ENCODE results near the gene C6orf120. TPM values are rescaled to one million over a fixed set of nuclear protein-coding genes. Genes with fewer than 3 reads are reported as not detected.
A peak's percentile ranks its signal among the peaks of the same experiment; 100 is the strongest.

Gene C6orf120
- total and polyA plus RNA-seq, 9 of the 15 experiments (the other 6 are each of a cell fraction or from before 2014, with no cell fraction given), result 7.7 to 44.9 (median 34.8) TPM

- TF ChIP-seq ZNF175 (CRISPR knock-in tag; IDR thresholded peaks at IDR 0.05; ENCODE audit: low read depth) (no peak), HBP1 (CRISPR knock-in tag; IDR thresholded peaks at IDR 0.05) (0 out of 2 replicates have a peak, but pooled peaks have one; percentile 35), TRIM28 (IDR thresholded peaks at IDR 0.05) (peak; percentile 57; the same call in 1 of the 2 replicates), ZNF589 (CRISPR knock-in tag; IDR thresholded peaks at IDR 0.05; ENCODE audit: low read depth) (no peak), ZBTB9 (CRISPR knock-in tag; IDR thresholded peaks at IDR 0.05) (no peak), DACH1 (IDR thresholded peaks at IDR 0.05; ENCODE audit: partially characterized antibody) (no peak), NCOA4 (IDR thresholded peaks at IDR 0.05; ENCODE audit: partially characterized antibody) (no peak), ZBED1 (IDR thresholded peaks at IDR 0.05) (no peak), ERF (CRISPR knock-in tag; IDR thresholded peaks at IDR 0.05) (no peak), ZNF780A (CRISPR knock-in tag; IDR thresholded peaks at IDR 0.05) (no peak), ZNF740 (CRISPR knock-in tag; IDR thresholded peaks at IDR 0.05) (peak; percentile 74), ZNF740 (tag; IDR thresholded peaks at IDR 0.05) (no peak), SRF (CRISPR knock-in tag; IDR thresholded peaks at IDR 0.05) (peak in 1 of 2 experiments; percentile 60; a peak in 1 of 4 replicates), ZBTB1 (CRISPR knock-in tag; IDR thresholded peaks at IDR 0.05; ENCODE audit: borderline replicate concordance, low read depth) (peak; percentile 85; the same call in 1 of the 2 replicates), SP1 (CRISPR knock-in tag; IDR thresholded peaks at IDR 0.05) (peak; percentile 71; the same call in 1 of the 2 replicates), EZH2 (IDR thresholded peaks at IDR 0.05; ENCODE audit: borderline replicate concordance, low read depth, low read length) (no peak), RFX1 (IDR thresholded peaks at IDR 0.05) (no peak), ZBTB2 (IDR thresholded peaks at IDR 0.05) (no peak; the same call in 1 of the 2 replicates), OTX1 (CRISPR knock-in tag; IDR thresholded peaks at IDR 0.05) (peak; percentile 85; the same call in 1 of the 2 replicates), ZSCAN32 (CRISPR knock-in tag; IDR thresholded peaks at IDR 0.05) (no peak), MTA3 (IDR thresholded peaks at IDR 0.05; ENCODE audit: borderline replicate concordance) (peak; percentile 93), RB1 (IDR thresholded peaks at IDR 0.05; ENCODE audit: low read depth) (peak; percentile 92), ZNF253 (CRISPR knock-in tag; conservative IDR thresholded peaks at IDR 0.05) (no peak), THRAP3 (IDR thresholded peaks at IDR 0.05; ENCODE audit: borderline replicate concordance) (no peak), MBD2 (IDR thresholded peaks at IDR 0.05; ENCODE audit: borderline replicate concordance, low read depth) (peak; percentile 80; the same call in 1 of the 2 replicates)
Measured at GRCh38 chr6:169751242-169752073, 49.5 kb downstream of the C6orf120 start, which contains the start of the genes DYNLT2 and ERMARD (continued).

Data from K562 (cell line).